Esophagus mucosa (tissue), 1 donor: ENCODE measurements around the gene SERINC3. TPM values are rescaled to one million over a fixed set of nuclear protein-coding genes. Genes with fewer than 3 reads are reported as not detected.
A peak's percentile ranks its signal among the peaks of the same experiment; 100 is the strongest.

Experiments
- ATAC-seq: fragments of 200-7000 bp; cut with Tn5 transposase; one replicate; pipeline ENCODE4 v1.9.1; 2020
- total RNA-seq: library from RNA; stranded (reverse); gene quantifications from one replicate; pipeline ENCODE4 v1.2.4, GENCODE V29; 2023
- donor health status: DM: yes; HTN: yes; CAD: no.

Gene SERINC3
- total RNA-seq, 1 donor from 2014 or later: 64.9 TPM

DNA sequence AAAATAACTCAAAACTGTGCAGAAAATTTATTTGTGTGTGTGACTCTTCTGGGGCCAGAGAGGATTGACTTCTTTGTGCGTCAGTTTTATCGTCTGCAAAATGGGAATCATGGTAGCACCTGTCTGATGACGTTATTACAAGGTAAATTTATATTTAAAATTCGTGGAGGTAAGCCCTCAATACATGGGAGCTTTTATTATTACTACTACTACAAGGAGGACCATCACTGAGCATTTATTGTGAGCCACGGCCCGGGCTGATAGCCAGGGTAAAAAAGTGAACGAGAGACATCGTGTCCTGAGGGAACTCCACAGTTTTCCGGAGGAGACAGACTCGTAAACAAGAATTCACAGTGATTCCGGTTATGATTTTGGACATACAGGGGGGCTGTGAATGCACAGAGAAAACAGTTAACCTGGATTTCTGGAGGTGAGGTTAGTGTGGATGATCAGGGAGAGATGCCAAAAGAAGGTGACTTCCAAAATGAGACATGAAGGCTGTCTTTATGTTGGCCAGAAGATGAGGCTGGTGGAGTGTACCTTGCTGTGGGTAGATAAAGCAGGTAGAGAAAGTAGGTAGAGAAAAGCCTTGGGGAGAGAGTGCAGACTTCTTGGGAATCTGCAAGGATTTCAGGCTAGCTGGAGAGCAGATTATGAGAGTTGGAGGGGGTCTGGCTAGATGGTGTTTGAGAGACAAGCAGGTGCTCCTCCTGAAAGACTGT is 10.6 kb upstream of the SERINC3 start:
- ATAC-seq: no peak

DNA sequence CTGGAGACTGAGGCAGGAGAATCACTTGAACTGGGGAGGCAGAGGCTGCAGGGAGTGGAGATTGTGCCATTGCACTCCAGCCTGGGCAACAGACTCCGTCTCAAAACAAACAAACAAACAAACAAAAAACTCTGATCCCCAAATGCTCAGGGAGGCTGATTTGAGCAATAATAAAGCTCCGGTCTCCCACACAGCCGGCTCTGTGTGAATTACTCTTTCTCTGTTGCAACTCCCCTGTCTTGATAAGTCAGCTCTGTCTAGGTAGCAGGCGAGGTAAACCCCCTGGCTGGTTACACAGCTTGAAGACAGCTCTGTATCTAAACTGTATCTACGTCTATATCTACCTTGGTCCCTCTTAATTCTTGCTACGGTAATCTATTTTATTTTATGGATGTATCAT is 6.4 kb upstream of the SERINC3 start:
- no peak for ATAC-seq

DNA sequence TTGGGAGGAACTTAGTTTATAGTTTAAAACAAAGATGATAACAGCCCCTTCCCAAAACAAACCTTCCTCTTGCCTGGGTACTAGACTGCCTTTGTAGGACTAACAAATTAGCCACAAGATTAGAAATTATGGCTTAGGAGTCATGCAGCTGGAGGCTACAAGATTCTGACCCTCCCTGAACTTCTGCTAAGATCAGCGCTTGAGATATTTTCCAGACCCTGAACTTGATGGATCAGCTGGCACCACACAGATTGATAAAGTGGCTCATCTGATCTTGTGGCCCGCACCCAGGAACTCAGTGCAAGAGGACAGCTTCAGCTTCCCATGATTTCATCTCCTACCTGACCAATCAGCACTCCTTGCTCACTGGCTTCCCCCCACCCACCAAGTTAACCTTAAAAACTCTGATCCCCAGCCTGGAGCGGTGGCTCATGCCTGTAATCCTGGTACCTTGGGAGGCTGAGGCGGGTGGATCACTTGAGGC is 5.9 kb upstream of the SERINC3 start:
- no peak for ATAC-seq

DNA sequence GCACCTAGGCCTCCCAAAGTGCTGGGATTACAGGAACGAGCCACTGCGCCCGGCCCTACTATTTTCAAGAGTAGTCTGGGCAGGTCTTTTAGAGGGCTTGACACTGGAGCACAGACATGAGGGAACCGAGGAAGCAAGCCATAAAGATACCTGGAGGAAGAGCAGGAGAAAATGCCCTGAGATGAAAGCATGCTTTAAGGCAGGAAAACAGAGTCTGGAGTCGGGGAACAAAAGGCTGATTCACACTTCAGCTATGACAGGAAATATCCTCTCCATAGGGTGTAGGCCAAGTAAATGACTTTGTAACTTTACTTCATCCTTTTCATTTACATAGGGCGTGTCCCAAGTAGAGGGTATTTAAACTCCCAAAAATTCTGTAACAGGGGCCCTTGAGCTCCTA is 4.3 kb upstream of the SERINC3 start:
- no peak for ATAC-seq

DNA sequence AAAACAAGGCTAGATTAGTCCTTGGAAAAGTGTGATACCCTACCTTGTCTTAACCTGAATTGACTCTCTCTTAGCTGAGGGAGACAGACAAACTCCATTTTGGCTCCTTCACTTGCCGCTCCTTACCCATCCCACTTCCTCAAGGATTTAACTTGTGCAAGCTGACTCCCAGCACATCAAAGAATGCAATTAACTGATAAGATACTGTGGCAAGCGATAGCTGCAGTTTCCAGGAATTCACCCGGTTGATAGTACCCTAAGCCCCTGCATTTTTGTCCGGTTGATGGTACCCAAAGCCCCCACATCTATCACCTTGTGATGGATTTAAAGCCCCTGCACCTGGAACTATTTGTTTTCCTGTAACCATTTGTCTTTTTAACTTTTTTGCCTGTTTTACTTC is 1.9 kb upstream of the SERINC3 start:
- ATAC-seq: no peak

DNA sequence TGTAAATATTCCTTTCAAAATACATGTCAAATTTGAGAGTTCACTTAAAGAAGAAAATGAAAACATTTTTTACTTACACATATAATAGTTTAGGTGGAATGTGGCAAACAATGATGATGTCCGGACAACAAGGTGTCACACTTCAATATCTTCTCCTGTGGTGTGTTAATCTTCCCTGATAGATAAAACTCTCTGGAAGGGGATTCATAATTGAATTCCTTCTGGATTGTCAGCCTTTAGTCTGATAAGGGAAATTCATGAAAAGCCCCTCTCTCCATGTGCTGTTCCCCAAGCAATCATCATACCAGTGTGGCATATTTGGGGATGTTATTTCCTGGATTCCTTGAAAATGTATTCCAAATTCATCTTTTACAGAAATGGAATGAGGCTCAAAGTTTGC is 971 bp upstream of the SERINC3 start:
- ATAC-seq: no peak

DNA sequence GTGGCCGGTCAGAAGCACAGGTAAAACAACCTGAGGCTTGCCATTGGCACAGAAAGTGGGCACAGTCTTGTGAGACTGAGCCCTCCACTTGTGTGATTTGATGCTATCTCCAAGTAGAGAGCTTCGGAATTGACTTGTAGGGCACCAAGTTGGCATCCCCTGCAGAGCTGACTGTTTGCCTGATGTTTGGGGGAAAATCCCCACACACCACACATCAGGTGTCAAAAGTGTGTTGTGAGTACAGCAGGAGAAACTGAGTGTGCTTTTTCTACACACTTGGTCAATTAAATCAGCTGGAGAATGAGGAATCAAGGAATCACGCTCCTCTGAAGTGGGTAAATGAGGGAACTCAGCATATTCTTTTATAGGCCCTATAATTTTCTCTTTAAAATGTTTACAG is 989 bp downstream of the SERINC3 start:
- ATAC-seq: no peak

DNA sequence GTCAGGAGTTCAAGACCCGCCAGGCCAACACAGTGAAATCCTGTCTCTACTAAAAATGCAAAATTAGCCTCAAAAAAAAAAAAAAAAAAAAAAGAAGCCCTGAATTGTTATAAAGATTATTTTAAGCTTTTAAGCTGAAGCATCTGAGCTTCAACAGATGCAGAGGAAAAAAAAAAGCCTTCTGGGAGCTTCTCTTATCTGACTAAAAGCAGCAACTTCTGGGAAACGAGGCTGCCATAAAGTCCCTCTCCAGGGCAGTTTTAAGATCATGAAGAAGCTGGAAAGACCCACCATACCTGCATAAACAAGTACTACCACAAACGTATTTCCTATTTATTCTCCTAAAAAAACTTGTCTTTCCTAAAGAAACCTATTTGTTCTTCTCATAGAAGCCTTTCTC is 3.6 kb downstream of the SERINC3 start:
- no peak for ATAC-seq

DNA sequence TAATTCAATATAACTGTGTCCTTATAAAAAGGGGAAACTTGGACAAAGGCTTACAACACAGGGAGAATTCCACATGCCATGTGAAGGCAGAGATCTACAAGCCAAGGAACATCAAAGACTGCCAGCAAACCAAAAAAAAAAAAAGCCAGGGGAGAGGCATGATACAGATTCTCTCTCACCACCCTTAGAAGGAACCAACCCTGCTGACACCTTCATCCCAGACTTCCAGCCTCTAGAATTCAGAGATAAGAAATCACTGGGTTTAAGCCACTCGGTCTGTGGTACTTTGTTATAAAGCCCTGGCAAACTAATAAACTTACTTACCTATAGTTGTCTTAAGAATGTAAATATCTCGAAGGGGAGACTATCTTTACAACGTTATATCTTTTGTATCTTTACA is 4.4 kb downstream of the SERINC3 start:
- no peak for ATAC-seq

DNA sequence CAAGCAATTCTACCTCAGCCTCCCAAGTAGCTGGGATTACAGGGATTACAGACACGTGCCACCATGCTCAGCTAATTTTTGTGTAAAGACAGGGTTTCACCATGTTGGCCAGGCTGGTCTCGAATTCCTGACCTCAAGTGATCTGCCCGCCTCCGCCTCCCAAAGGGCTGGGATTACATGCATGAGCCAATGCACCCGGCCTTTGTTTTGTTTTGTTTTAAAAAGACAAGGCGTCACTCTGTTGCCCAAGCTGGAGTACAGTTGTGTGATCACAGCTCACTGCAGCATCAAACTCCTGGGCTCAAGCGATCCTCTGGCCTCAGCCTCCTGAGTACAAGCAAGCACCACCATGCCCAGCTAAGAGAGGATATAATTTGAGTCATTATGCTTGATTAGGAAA is 5.4 kb downstream of the SERINC3 start:
- ATAC-seq: peak; percentile 6

DNA sequence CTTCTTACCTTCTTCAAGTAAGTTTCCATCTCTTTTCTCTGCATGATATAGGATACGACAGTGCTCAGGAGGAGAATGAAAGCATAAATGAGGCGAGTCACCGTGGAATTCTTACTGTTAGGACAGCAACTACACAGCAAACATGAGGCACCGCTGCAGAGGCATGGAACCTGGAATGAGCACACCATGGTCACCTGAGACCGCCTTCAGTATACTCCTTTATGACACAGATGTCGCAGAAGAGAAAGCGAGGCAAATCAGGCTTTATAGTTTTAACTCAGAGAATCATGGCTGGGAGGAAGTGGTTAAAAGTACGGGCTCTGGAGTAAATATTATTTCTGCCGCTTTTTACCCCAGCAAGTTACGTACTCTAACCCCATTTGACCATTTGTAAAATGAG is 8.0 kb downstream of the SERINC3 start:
- ATAC-seq: no peak

DNA sequence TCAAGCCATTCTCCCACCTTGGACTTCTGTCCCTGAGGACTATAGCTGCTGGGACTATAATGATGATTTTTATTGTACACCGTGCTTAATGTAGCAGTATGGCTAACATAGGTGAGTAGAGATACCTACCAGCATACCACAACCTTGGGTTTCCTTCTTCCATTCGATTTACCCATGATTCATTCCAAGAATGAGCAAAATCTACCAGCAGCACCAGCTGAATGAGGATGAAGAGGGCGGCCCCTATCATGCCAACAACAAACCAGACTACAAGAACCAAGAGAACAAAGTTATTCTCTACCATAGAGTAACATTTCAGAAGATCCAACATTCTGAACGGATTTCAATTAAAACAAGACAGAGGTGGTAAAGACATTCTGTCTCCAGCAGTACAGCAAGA is 12.1 kb downstream of the SERINC3 start:
- ATAC-seq: no peak

DNA sequence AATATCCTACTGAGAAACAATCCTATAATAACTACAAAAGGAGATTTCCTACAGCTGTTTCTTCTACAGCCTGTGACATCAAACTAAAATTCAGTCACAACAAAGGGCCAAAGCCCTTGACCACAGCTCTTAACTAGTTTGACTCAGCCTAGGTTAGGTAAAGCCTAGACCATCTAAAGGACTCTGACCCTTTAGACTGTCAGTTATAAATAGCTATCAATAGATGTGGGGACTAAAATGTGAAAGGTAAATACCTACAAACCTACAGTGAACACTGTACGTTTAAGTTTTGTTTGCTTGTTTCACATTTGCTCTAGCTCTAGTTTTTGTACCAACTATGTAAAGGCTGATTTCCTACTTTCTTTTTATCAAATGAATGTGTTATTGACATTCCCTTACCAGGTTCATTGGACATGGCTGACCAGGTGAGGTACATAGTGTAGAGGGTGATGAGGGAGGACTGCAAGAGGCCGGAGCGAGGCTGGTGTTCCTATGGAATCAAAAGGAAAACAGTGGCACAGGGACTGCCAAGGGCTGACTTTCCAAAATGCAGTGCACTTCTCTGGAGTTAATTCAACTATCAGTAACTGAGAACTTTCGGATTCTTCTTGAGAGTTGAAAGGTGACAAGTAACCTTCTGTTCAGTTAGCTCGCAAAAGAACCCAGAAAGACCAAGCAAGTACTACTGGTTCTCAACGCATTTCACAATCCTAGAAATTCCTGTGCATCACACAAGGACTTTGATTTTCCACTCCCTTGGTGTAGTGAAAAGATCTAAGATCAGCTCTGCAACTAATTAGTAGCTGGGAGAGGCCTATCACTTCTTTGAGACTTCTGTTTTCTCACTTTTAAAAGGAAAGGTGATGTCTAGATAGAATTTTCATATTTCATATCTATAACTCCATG is 17.2 kb downstream of the SERINC3 start:
- ATAC-seq: peak; percentile 67

DNA sequence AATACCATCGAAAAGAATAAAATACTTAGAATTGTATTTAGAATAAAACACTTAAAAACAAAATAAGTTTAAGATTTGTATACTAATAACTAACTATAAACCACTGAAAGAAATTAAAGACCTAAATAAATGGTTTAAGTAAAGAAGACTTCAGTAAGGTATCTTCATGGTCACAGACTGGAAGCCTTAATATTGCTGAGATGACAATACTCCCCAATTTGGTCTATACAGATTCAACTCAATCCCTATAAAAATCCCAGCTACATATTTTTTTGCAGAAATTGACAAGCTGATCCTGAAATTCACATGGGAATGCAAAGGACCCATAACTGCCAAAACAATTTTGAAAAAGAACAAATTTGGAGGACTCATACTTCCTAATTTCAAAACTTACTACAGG is 18.9 kb downstream of the SERINC3 start:
- ATAC-seq: no peak

DNA sequence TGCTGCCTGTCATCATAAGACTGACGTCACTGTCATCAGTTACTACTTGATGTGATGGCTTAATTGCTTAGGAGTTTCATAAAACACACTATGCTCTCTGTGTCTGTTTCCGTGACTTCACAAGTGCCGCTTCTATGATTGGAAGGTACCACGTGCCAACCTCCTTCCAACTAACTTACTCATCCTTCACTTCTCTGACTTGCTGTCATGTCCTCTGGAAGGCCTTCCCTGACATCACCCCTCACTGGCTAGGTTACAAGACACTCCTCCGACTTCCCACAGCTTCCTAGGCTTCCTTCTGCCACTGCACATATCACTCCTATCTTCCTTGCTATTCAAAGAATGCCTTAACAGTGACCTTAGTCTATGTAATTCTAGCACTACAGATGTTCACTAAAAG is 20.4 kb downstream of the SERINC3 start:
- ATAC-seq: no peak

DNA sequence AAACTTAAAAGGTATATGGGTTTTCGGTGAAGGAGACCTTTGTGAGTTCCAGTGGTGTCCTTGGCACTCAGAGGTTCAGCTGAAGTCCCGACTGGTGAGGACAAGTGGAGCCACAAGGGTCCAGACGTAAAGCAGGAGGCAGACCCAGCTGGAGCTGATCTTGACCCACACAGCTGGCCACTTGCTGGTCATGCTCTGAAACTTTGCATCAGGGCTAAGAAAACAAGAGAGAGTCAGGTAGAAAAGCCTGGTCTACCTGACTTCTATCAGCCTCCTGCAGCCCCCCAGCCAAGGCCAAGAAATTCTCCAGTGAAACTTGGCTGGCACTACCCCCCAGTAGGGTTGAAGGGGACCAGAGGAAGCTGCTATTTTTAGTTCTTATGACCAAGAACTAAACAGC is 21.6 kb downstream of the SERINC3 start:
- no peak for ATAC-seq

DNA sequence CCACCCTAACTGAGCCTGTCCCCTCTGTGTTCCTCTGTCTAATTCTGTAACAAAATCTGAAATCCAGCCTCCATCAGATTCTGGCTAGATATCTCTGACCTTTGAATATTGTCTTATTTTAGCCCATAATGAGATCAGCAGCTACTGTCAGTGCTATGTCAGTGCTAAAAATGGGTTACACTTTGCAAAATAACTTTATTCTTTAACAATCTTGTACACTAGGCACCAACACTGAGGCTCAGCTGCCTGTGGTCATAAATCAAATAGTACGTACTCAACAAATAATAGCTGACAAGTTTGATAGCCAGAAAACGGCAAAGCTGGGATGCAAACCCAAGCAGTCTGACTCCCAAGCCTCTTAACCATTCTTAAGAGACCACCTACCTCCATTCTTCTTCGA is 24.1 kb downstream of the SERINC3 start:
- ATAC-seq: no peak

DNA sequence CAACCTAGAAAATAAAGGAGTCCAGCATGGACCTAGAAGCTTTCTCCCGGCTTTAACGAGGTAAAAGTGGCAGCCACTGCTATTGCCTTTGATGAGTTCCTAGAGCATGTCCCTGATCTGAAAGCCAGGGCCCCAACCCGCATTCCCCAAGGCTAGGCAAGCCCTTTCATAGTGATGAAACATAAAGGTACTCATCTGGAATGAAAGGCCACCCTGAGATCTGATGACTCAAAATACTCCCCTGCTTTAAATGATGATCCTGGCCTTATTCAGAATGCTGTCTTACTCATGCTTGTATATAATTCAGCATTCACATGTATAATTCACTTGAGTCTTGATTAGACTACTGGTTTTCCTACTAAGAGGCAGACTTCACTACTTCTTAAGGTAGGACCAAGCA is 24.9 kb downstream of the SERINC3 start:
- peak; percentile 82 for ATAC-seq

DNA sequence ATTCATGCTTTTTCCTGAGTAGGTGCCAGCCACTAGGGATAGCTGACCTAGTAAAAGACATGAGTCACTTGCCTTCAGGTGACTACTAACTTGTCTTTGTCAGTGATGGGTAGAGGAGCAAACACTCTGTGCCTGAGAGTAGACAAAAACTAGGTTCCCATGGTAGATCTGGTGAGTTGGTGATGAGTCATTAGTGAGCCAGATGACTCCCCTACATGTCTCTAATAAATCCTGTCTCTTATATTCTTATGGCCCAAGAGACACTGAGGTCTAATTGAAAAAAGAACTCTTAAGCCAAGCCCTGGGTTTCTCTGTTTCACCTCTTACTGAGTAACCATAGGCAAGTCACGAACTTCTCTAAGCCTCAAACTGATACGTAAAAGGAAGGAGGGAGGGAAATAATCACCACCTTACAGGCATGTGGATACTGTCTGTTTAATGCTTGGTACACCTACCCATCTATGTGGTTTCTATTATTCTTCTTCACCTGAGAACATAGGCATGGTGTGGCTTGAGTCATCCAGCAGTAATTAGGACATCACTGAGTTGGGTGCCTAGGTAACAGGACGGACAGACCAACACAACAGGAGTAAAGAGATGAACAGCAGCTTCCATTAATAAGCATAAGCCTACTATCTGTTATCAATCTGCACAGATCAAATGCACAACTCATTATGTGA is 25.9 kb downstream of the SERINC3 start:
- ATAC-seq: peak; percentile 91

DNA sequence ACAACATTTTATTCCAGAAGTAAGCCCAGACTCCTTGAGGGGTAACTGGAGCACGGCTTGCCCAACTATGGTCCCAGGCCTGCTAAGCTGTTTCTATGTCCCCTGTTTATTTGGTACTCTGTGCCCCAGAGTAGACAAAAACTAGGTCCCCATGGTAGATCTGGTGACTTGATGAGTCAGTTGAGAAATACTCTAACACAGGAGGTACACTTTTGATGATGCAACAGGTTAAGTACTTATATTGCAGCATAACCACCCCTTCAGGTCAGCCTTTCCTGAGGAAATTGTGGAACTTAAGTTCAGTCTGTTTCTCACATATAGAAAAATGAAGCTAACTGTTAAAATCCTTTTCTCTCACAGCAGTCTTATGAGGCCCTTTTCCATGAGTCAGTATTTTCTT is 26.6 kb downstream of the SERINC3 start:
- peak; percentile 54 for ATAC-seq

DNA sequence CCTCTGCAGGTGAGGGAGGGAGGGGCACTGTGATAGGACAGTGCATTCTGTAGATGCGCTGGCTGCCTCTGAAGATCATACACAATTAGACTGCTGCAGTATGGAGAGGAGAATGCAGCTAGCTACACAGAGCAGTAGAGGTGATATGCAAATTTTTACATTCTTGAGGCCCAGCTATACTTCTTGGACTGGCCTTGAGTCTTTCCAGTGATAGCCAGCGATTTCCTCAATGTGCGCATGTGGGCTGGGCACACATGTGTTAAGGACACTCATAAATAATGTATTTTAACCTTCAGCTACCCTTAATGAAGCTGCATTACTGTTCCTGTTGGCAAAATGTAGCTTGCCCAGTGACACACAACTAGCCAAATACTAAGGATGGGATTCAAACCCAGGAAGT is 27.2 kb downstream of the SERINC3 start:
- ATAC-seq: no peak

DNA sequence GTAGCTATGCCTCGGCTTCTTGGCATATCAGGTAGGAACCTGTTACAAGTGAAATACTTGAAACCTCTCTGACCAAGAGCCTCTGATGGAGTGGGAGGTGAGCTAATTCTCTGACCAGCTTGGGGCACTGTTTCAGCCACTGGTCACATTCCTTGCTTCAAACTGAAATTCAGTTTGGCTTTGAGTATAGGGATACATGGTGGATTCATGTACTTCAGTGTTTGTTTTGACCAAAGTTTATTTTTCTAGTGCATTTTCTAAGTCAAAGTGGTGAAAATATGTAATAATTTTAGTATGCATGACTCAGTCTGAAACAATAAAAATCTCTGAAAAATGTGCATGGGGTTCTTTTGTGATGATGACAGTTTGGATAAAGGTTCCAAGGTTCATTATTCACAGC is 27.6 kb downstream of the SERINC3 start:
- no peak for ATAC-seq

DNA sequence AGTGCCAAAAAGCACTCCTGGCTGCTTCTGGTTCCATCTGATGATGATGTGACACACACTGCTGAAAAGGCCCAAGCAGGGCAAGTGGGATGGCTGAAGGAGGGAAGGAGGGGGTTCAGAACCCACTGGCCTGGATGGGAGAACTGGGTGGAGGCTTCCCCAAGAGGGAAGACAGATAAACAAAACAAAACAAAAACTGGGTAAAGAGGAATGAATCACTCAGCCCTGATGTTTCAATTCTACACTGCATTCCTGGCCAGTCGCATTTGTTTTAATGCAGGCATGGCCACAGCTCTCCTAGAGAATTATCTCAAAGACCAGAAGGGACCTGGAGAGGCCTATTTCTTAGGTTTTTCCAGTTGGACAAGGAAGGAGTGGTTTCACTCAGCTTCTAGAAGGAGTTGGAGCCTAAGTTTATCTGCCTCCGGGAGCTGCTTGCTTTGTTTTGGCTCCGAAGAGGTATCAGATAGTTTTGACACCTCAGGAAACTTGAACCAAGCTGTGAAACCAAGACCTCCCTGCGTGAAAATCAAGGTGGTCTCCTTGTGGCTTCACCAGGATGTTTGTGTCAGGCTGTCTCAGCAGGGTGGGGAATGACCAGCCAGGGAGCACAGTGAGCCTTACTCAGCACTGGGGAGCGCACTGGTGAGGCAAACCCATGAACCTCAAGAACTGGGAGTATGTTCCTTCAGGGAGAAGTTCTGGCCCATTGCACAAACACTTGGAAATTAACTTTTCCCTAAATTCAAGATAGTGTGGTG is 30.1 kb downstream of the SERINC3 start:
- no peak for ATAC-seq
